Aorta (tissue), 5 donors: Measurements from ENCODE around the gene RUFY2. TPM values are rescaled to one million over a fixed set of nuclear protein-coding genes. Genes with fewer than 3 reads are reported as not detected.

Experiments
- ATAC-seq: fragments of 200-7000 bp; cut with Tn5 transposase; one replicate; pipeline ENCODE4 v1.9.1; 2022; ENCODE audit warnings: moderate library complexity; ENCODE audit not compliant: low FRiP score
- DNase-seq, 2 donors: peaks; one replicate each; pipeline ENCODE4 v3.0.0-alpha.2; 2020
- H3K27ac ChIP-seq, 2 donors: one replicate each; pipeline ENCODE4 v1.5.1; 2013; ENCODE audit warnings: low read length in 2 of 2, mild to moderate bottlenecking in 2 of 2, moderate library complexity in 2 of 2, control low read depth in 1 of 2, inconsistent platforms in 1 of 2, low read depth in 1 of 2
- H3K27me3 ChIP-seq, 2 donors: one replicate each; pipeline ENCODE4 v1.6.1; 2013; ENCODE audit warnings: control low read depth in 1 of 2, low read length in 1 of 2, mild to moderate bottlenecking in 1 of 2, moderate library complexity in 1 of 2; ENCODE audit not compliant: insufficient read depth in 2 of 2, control insufficient read depth in 1 of 2
- H3K36me3 ChIP-seq, 2 donors: one replicate each; pipeline ENCODE4 v1.6.1; 2013; ENCODE audit warnings: control low read depth in 1 of 2, low read length in 1 of 2, mild to moderate bottlenecking in 1 of 2; ENCODE audit not compliant: insufficient read depth in 2 of 2, control insufficient read depth in 1 of 2
- H3K4me1 ChIP-seq, 2 donors: one replicate each; pipeline ENCODE4 v1.6.1; 2013; ENCODE audit warnings: low read length in 2 of 2, control low read depth in 1 of 2, mild to moderate bottlenecking in 1 of 2, moderate library complexity in 1 of 2; ENCODE audit not compliant: insufficient read depth in 2 of 2, control insufficient read depth in 1 of 2
- H3K4me3 ChIP-seq, 2 donors: one replicate each; pipeline ENCODE4 v1.5.1; 2013; ENCODE audit warnings: low read length in 2 of 2, control low read depth in 1 of 2, mild to moderate bottlenecking in 1 of 2
- H3K9me3 ChIP-seq: one replicate; pipeline ENCODE4 v1.6.1; 2013; ENCODE audit warnings: mild to moderate bottlenecking, low read length; ENCODE audit not compliant: control insufficient read depth
- whole genome bisulfite sequencing, 2 donors: extraction: QIAGEN DNeasy Blood & Tissue Kit; methylation state at CpG; one replicate each; pipeline ENCODE4 v1.1.7; 2013; 5-methylcytosine and 5-hydroxymethylcytosine counted together
- intact Hi-C, 2 donors: fragments of 100-400 bp; cut with DNase I; formaldehyde crosslinking; loops; one replicate each; pipeline versions ENCODE4 v1.14.2 to v1.15.0; 2022
- polyA plus RNA-seq, 2 donors: library from polyadenylated mRNA; stranded (reverse); fragments of 200-250 nt; gene quantifications; one replicate each; pipeline ENCODE4 v1.2.3, GENCODE V29; 2013
- total RNA-seq, 2 donors: library from RNA; stranded (reverse); fragmentation: NEBNext Ultra II Directional; extraction: Animal tissue kit (Norgen Biotek cat#: 25700); gene quantifications; one replicate each; pipeline ENCODE4 v1.2.1, GENCODE V29; 2021
- donor health status: healthy with polysubstance abuse.
- donor health status: Bipolar disorder and iron deficiency.
- donor health status: DM: no; HTN: no; CAD: no.
- donor health status: DM: no; HTN: no; CAD: no.
- donor health status: DM: yes; HTN: yes; CAD: no.

Gene RUFY2
- total and polyA plus RNA-seq, 4 donors = 9.1 to 44.6 (median 23.2) TPM

DNA sequence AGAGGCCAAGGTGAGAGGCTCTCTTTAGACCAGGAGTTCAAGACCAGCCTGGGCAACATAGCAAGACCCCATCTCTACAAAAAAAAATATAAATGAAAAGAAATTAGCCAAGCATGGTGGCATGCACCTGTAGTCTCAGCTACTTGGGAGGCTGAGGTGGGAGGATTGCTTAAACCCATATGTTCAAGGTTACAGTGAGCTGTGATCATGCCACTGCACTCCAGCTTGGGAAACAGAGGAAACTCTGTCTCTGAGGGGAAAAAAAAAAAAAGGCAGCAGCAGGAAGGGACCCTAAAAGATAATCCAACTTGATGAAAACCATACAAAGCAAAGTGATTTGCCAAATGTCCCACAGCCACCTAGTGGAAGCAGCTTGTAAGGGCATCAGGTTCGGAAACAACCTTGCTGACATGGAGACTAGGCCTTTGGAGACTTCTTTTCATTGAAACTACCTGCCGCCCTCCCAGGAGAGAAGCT is 58.8 kb downstream of the RUFY2 start:
- no peak overlapping the region for H3K4me3 ChIP-seq
- H3K4me1 ChIP-seq = no peaks in the 10 kb centered on the region
- intact Hi-C loops = loop anchor here in 1 of 2 donors (10.0 kb wide), 1 partner anchor 46 kb away; no protein-coding TSS in a partner anchor
- no peak for DNase-seq
- no peaks in the 10 kb centered on the region for H3K27me3 ChIP-seq
- H3K9me3 ChIP-seq = no peaks in the 10 kb centered on the region
- 65 to 69% methylated on average over 2 of the region's 2 CpGs for WGBS, 2 donors
- no peak overlapping the region for H3K27ac ChIP-seq
- H3K36me3 ChIP-seq = no peaks in the 10 kb centered on the region
- ATAC-seq = peak; percentile 62

- H3K4me1 ChIP-seq = no peaks in the 10 kb centered on the region
- no peaks in the 10 kb centered on the region for H3K9me3 ChIP-seq
- peaks cover 0 to 1% of the 10 kb centered on the region in 2 donors for H3K36me3 ChIP-seq
- no peak overlapping the region for H3K27ac ChIP-seq
- no peak overlapping the region for H3K4me3 ChIP-seq
- DNase-seq (no peak), ATAC-seq (no peak)
- intact Hi-C loops = loop anchor here in 1 of 2 donors (10.0 kb wide), 1 partner anchor 48 kb away; no protein-coding TSS in a partner anchor
- WGBS, 2 donors = 79 to 86% methylated on average over 4 of the region's 4 CpGs
- no peaks in the 10 kb centered on the region for H3K27me3 ChIP-seq
Observed at GRCh38 chr10:68346774-68347173, 60.3 kb downstream of the RUFY2 start.

- H3K27ac ChIP-seq = no peak overlapping the region
- H3K4me3 ChIP-seq = no peak overlapping the region
- ATAC-seq = no peak
- no peaks in the 10 kb centered on the region for H3K27me3 ChIP-seq
- H3K36me3 ChIP-seq = peaks cover 0 to 4% of the 10 kb centered on the region in 2 donors
- WGBS, 2 donors = 87% methylated on average over 4 of the region's 4 CpGs
- intact Hi-C loops = loop anchor here in 1 of 2 donors (10.0 kb wide), 1 partner anchor 49 kb away; no protein-coding TSS in a partner anchor
- H3K9me3 ChIP-seq = no peaks in the 10 kb centered on the region
- H3K4me1 ChIP-seq = no peaks in the 10 kb centered on the region
- DNase-seq = no peak
Observed at GRCh38 chr10:68345621-68346020, 61.5 kb downstream of the RUFY2 start.

- intact Hi-C loops = loop anchor here in 1 of 2 donors (10.0 kb wide), 1 partner anchor 52 kb away; no protein-coding TSS in a partner anchor
- 83 to 86% methylated on average over 3 of the region's 3 CpGs for WGBS, 2 donors
- DNase-seq (no peak), ATAC-seq (no peak)
- Histone ChIP-seq H3K9me3 (no peaks in the 10 kb centered on the region), H3K4me3 (no peak overlapping the region), H3K4me1 (no peaks in the 10 kb centered on the region), H3K27me3 (no peaks in the 10 kb centered on the region), H3K36me3 (peaks cover 5 to 7% of the 10 kb centered on the region in 2 donors), H3K27ac (no peak overlapping the region)
Observed at GRCh38 chr10:68342909-68343516, 64.1 kb downstream of the RUFY2 start.

GRCh38 chr10:68340358-68341080 is 66.6 kb downstream of the RUFY2 start:
- Histone ChIP-seq H3K36me3 (peaks cover 5 to 7% of the 10 kb centered on the region in 2 donors), H3K27ac (no peak overlapping the region), H3K27me3 (no peaks in the 10 kb centered on the region), H3K4me3 (no peak overlapping the region), H3K9me3 (no peaks in the 10 kb centered on the region), H3K4me1 (peaks cover 0 to 9% of the 10 kb centered on the region in 2 donors)
- ATAC-seq = no peak
- intact Hi-C loops = loop anchor here in 1 of 2 donors (10.0 kb wide), 1 partner anchor 54 kb away; no protein-coding TSS in a partner anchor
- WGBS, 2 donors = 87 to 89% methylated on average over 8 of the region's 8 CpGs
- DNase-seq = no peak

GRCh38 chr10:68336754-68337351 is 70.2 kb downstream of the RUFY2 start:
- DNase-seq (no peak), ATAC-seq (no peak)
- Histone ChIP-seq H3K36me3 (peaks cover 5 to 7% of the 10 kb centered on the region in 2 donors), H3K4me3 (no peak overlapping the region), H3K9me3 (no peaks in the 10 kb centered on the region), H3K4me1 (peaks cover 0 to 11% of the 10 kb centered on the region in 2 donors), H3K27ac (no peak overlapping the region), H3K27me3 (no peaks in the 10 kb centered on the region)
- 57 to 59% methylated on average over 7 of the region's 7 CpGs for WGBS, 2 donors
- intact Hi-C loops = loop anchor here in 1 of 2 donors (10.0 kb wide), 2 partner anchors 262 to 452 kb away; partner anchors contain the start of genes HERC4 and SIRT1

- no peak for ATAC-seq
- Histone ChIP-seq H3K36me3 (peaks cover 0 to 1% of the 10 kb centered on the region in 2 donors), H3K9me3 (no peaks in the 10 kb centered on the region), H3K27me3 (no peaks in the 10 kb centered on the region), H3K4me1 (peaks cover 0 to 11% of the 10 kb centered on the region in 2 donors), H3K4me3 (peak overlapping the region; percentile 36 to 42), H3K27ac (no peak overlapping the region)
- intact Hi-C loops = loop anchor here in 1 of 2 donors (10.0 kb wide), 2 partner anchors 260 to 450 kb away; partner anchors contain the start of genes HERC4 and SIRT1
- 2 to 3% methylated on average over 8 of the region's 8 CpGs for WGBS, 2 donors
- DNase-seq = no peak
Observed at GRCh38 chr10:68334672-68335467, 72.2 kb downstream of the RUFY2 start.
